OCI-LY7 (cell line): ENCODE measurements around the gene MCRIP2. TPM values are rescaled to one million over a fixed set of nuclear protein-coding genes. Genes with fewer than 3 reads are reported as not detected.

Source experiments
- BruUV-seq: library from RNA; stranded (reverse); fragments of 400-500 nt; replicated peaks from 2 replicates; lab custom pipeline; 2021; lab: Mats Ljungman, UMichigan
- CTCF ChIA-PET: fragments of 300-600 bp; sonication (Branson Sonifier 250); formaldehyde crosslinking; loops from one replicate; lab custom pipeline; 2022; ENCODE audit warnings: antibody characterized with exemption; ENCODE audit not compliant: unreplicated experiment; lab: Charles Lee
- POLR2A ChIA-PET: fragments of 300-600 bp; sonication (Branson Sonifier 250); formaldehyde crosslinking; loops from one replicate; lab custom pipeline; 2022; ENCODE audit warnings: antibody characterized with exemption; lab: Charles Lee
- DNase-seq: peaks from one replicate; pipeline ENCODE4 v3.0.0-alpha.2; 2015; ENCODE audit warnings: low spot score
- H2AFZ ChIP-seq: fragments of 200-600 bp; sonication (generic), shearing (Covaris generic); 2 replicates; pipeline ENCODE4 v1.6.1; 2014; ENCODE audit warnings: mild to moderate bottlenecking, antibody characterized with exemption, low read length, moderate library complexity
- H3K27ac ChIP-seq: fragments of 200-600 bp; sonication (generic); 2 replicates; pipeline ENCODE4 v1.5.1; 2014; ENCODE audit warnings: mixed run types, low read depth, mild to moderate bottlenecking, moderate library complexity, low read length, inconsistent platforms; ENCODE audit not compliant: poor library complexity, severe bottlenecking
- H3K36me3 ChIP-seq: fragments of 200-600 bp; sonication (generic); 2 replicates; pipeline ENCODE4 v1.6.1; 2014; ENCODE audit warnings: mild to moderate bottlenecking, antibody characterized with exemption, low read length, moderate library complexity, mixed read lengths; ENCODE audit not compliant: insufficient read depth
- H3K4me1 ChIP-seq: fragments of 200-600 bp; sonication (generic); 2 replicates; pipeline ENCODE4 v1.5.1; 2014; ENCODE audit warnings: mild to moderate bottlenecking, low read length; ENCODE audit not compliant: insufficient read depth, poor library complexity, severe bottlenecking
- H3K4me2 ChIP-seq: fragments of 200-600 bp; sonication (generic); 2 replicates; pipeline ENCODE4 v1.6.1; 2014; ENCODE audit warnings: mild to moderate bottlenecking, low read length
- H3K4me3 ChIP-seq: fragments of 200-600 bp; sonication (generic); 2 replicates; pipeline ENCODE4 v1.5.1; 2014; ENCODE audit warnings: mild to moderate bottlenecking, low read depth, low read length; ENCODE audit not compliant: poor library complexity, severe bottlenecking
- H3K79me2 ChIP-seq: fragments of 200-600 bp; sonication (generic); 2 replicates; pipeline ENCODE4 v1.6.1; 2016; ENCODE audit warnings: low read depth, mild to moderate bottlenecking, low read length, moderate library complexity, mixed read lengths; ENCODE audit not compliant: insufficient read depth
- H3K9me2 ChIP-seq: fragments of 200-600 bp; sonication (generic); 2 replicates; pipeline ENCODE4 v1.6.1; 2016; ENCODE audit warnings: mild to moderate bottlenecking, low read length, mixed read lengths; ENCODE audit not compliant: insufficient read depth
- H3K9me3 ChIP-seq: fragments of 200-600 bp; sonication (generic); 2 replicates; pipeline ENCODE4 v1.6.1; 2014; ENCODE audit warnings: mild to moderate bottlenecking, mixed run types, low read length, mixed read lengths
- H4K20me1 ChIP-seq: fragments of 200-600 bp; sonication (generic); 2 replicates; pipeline ENCODE4 v1.6.1; 2014; ENCODE audit warnings: mild to moderate bottlenecking, antibody characterized with exemption, low read length, moderate library complexity, mixed read lengths; ENCODE audit not compliant: insufficient read depth
- EZH2phosphoT487 ChIP-seq: fragments of 200-600 bp; sonication (generic); IDR thresholded peaks from 2 replicates; pipeline ENCODE4 v1.6.1; 2018; ENCODE audit warnings: low read depth, borderline replicate concordance, mild to moderate bottlenecking, mixed run types, antibody characterized with exemption, low read length, moderate library complexity, mixed read lengths
- intact Hi-C: fragments of 100-400 bp; cut with micrococcal nuclease; formaldehyde crosslinking; loops from one replicate; pipeline ENCODE4 v1.10.0; 2022; ENCODE audit not compliant: unreplicated experiment
- total RNA-seq, 2 experiments: library from RNA; depleted of rRNA in 1 of 2; stranded (reverse); fragments of >200 nt in 1 of 2; shearing (Covaris generic) in 1 of 2; gene quantifications; 2 replicates each; pipeline ENCODE4 v1.2.3, GENCODE V29; 2014 to 2022
- TF ChIP-seq, protein P1 (sequence below): fragments of 200-600 bp; sonication (generic); conservative IDR thresholded peaks from 2 replicates; pipeline ENCODE4 v1.5.1; 2014; ENCODE audit warnings: mild to moderate bottlenecking, antibody characterized with exemption, low read length, moderate library complexity, mixed read lengths

Gene MCRIP2
- total RNA-seq, 2 experiments from 2014 or later: 62.8 to 64.1 TPM

DNA sequence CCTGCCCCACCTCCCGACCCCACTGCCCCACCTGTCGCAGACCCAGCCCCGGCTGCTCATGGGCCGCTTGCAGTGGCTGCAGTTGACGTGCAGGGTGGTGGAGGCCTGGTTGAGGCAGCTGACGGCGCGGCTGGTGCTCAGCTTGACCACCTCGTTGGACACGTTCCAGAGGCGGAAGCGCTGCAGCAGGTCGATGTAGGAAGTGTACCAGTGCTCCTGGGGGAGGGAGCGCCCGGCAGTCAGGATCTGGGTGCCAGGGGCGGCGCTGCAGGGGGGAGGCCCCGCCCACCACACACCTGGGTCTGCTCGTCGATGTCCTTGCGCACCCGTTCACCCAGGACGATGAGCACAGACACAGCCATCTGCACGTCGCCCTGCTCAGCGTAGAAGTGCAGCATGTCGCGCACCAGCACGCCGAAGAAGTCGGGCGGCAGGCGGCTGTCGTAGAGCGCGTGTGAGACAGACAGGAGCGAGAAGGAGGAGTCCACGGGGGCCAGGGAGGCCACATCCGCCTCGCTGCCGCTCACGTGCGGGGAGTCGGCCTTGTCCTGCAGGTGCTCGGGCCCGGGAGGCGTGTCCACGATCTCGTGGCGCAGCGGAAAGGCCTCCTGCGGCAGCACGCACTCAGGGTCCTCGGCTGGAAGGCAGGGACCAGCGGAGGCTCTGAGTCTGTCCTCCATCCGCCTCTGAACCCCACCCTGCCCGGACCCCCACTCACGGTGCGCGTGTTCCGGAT, 43.5 kb downstream of the MCRIP2 start:
- Histone ChIP-seq H3K4me1 (peaks cover 37% of the 10 kb centered on the region), H3K36me3 (peaks cover 46% of the 10 kb centered on the region), H3K9me2 (no peaks in the 10 kb centered on the region), H2AFZ (no peak overlapping the region), H4K20me1 (0 out of 2 replicates have a peak, but pooled peaks cover 5% of the 10 kb centered on the region), H3K79me2 (peaks cover 34% of the 10 kb centered on the region; the same call in 1 of the 2 replicates), H3K4me2 (0 out of 2 replicates have a peak overlapping the region, but pooled peaks have one; percentile 14), H3K4me3 (no peak overlapping the region), H3K9me3 (no peaks in the 10 kb centered on the region), H3K27ac (no peak overlapping the region)
- no TSS peak for BruUV-seq
- POLR2A ChIA-PET: no interaction called here
- TF ChIP-seq, protein P1, sequence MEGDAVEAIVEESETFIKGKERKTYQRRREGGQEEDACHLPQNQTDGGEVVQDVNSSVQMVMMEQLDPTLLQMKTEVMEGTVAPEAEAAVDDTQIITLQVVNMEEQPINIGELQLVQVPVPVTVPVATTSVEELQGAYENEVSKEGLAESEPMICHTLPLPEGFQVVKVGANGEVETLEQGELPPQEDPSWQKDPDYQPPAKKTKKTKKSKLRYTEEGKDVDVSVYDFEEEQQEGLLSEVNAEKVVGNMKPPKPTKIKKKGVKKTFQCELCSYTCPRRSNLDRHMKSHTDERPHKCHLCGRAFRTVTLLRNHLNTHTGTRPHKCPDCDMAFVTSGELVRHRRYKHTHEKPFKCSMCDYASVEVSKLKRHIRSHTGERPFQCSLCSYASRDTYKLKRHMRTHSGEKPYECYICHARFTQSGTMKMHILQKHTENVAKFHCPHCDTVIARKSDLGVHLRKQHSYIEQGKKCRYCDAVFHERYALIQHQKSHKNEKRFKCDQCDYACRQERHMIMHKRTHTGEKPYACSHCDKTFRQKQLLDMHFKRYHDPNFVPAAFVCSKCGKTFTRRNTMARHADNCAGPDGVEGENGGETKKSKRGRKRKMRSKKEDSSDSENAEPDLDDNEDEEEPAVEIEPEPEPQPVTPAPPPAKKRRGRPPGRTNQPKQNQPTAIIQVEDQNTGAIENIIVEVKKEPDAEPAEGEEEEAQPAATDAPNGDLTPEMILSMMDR: no peak
- no peak for TF ChIP-seq EZH2phosphoT487
- DNase-seq: no peak
- CTCF ChIA-PET: no interaction called here
- intact Hi-C loops: loop anchor here (5.0 kb wide), 1 partner anchor 37 kb away; the partner anchor contains the start of gene ANTKMT

DNA sequence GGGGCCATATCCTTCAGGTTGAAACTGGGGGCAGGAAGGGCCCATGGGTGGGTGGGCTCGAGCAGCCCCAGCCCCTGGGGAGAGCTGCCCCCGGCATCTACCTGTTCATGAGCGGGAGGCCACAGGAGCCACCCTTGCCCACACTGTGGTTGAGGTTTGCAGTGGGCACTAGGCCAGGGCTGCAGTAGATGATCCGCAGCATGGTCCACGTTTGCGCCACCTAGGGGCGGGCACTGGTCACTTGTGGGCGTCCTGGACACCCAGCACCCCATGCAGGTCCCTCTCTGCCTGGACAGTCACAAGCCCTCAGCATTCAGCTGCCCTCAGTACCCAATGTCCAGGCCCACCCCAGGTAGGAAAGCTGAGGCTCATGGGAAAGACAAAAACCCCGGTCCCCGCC, 44.3 kb downstream of the MCRIP2 start:
- ChIA-PET POLR2A (no interaction called here), CTCF (no interaction called here)
- no peak overlapping the region for H3K4me3 ChIP-seq
- H3K4me1 ChIP-seq: peaks cover 40% of the 10 kb centered on the region
- DNase-seq: no peak
- no peak overlapping the region for H3K4me2 ChIP-seq
- no TSS peak for BruUV-seq
- no peak for TF ChIP-seq EZH2phosphoT487
- TF ChIP-seq, protein P1: peak; percentile 54; the same call in 1 of the 2 replicates
- no peaks in the 10 kb centered on the region for H3K9me2 ChIP-seq
- H3K27ac ChIP-seq: no peak overlapping the region
- no peak overlapping the region for H2AFZ ChIP-seq
- H4K20me1 ChIP-seq: 0 out of 2 replicates have a peak, but pooled peaks cover 5% of the 10 kb centered on the region
- peaks cover 46% of the 10 kb centered on the region for H3K36me3 ChIP-seq
- no peaks in the 10 kb centered on the region for H3K9me3 ChIP-seq
- H3K79me2 ChIP-seq: peaks cover 29% of the 10 kb centered on the region; the same call in 1 of the 2 replicates
- intact Hi-C loops: no loop called here
